ENCODE results near the gene ALOXE3.

Gene ALOXE3

GRCh38 chr17:8075574-8076342 is 42.6 kb downstream of the ALOXE3 start:
- TF ChIP-seq, protein P1, sequence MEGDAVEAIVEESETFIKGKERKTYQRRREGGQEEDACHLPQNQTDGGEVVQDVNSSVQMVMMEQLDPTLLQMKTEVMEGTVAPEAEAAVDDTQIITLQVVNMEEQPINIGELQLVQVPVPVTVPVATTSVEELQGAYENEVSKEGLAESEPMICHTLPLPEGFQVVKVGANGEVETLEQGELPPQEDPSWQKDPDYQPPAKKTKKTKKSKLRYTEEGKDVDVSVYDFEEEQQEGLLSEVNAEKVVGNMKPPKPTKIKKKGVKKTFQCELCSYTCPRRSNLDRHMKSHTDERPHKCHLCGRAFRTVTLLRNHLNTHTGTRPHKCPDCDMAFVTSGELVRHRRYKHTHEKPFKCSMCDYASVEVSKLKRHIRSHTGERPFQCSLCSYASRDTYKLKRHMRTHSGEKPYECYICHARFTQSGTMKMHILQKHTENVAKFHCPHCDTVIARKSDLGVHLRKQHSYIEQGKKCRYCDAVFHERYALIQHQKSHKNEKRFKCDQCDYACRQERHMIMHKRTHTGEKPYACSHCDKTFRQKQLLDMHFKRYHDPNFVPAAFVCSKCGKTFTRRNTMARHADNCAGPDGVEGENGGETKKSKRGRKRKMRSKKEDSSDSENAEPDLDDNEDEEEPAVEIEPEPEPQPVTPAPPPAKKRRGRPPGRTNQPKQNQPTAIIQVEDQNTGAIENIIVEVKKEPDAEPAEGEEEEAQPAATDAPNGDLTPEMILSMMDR (IDR thresholded peaks at IDR 0.05; ENCODE audit: extremely low read depth, insufficient read depth, missing control alignments): no peak
- in situ Hi-C loops (cut with MboI; ENCODE audit: low pct_unique_long_range_greater_than_20kb, low sequenced_read_pairs, unreplicated experiment): no loop called here
- no peak for DNase-seq (ENCODE audit: low spot score)

- TF ChIP-seq, protein P1 (IDR thresholded peaks at IDR 0.05; ENCODE audit: extremely low read depth, insufficient read depth, missing control alignments): no peak
- in situ Hi-C loops (cut with MboI; ENCODE audit: low pct_unique_long_range_greater_than_20kb, low sequenced_read_pairs, unreplicated experiment): no loop called here
- no peak for DNase-seq (ENCODE audit: low spot score)
Measured at GRCh38 chr17:8075081-8075480, 43.2 kb downstream of the ALOXE3 start.

DNA sequence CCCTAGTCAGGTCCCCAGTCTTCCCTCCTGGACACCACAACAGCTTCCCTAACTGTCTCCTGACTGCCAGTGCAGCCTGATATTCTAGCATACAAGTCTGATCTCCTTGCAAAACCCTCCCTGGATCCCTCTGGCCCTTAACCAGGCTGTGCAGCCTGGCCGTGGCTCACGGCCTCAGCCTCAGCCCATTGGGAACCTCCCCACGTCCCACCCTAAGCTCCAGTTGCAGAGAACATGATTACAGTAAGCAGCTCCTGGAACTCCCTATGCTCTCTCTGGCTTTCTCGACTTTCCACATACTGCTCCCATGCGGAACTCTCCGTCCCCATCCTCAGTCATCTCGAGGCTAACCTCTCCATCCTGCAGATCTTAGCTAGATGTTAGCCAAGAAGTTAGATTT is 43.8 kb downstream of the ALOXE3 start:
- DNase-seq (ENCODE audit: low spot score): no peak
- TF ChIP-seq, protein P1 (IDR thresholded peaks at IDR 0.05; ENCODE audit: extremely low read depth, insufficient read depth, missing control alignments): no peak
- in situ Hi-C loops (cut with MboI; ENCODE audit: low pct_unique_long_range_greater_than_20kb, low sequenced_read_pairs, unreplicated experiment): no loop called here

DNA sequence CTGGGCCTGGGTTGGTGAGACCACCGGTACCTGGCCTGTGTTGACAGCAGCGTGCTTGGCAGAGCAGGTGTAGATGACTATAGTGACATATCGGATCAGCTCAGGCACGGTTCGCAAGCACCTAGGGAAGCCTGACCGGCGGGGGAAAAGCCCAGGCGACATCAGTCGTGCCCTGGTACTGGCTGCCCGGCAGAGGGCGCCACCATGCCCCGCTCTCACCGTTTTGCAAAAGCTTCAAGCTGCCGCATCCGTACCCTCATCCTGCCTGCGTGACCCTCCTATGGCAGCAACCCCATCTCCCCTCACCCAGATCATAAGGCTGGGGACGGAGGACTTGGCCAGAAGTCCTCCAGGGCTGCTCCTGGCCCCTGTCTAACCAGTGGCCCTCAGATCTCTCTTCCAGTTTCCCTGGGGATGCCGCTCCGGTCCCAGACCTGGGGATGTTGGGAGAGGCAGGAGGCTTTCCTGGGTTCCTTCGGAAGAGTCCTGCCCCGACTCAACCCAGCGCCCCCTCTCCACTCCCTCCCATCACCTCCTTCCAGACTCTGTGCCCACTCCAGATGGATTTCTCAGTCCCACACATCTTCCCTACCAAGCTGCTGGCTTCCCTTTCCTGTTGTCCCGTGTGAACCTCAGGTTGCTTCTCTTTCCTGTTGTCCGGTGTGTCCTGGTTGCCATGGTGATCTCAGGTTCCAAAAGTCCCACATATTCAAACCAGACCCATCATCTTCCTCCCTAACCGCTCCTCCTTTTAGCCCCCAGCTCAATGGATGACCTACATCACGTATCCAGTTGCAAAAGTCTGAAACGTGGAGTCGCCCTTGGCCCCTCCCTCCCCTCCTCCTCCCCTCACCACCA is 44.5 kb downstream of the ALOXE3 start:
- in situ Hi-C loops (cut with MboI; ENCODE audit: low pct_unique_long_range_greater_than_20kb, low sequenced_read_pairs, unreplicated experiment): no loop called here
- TF ChIP-seq, protein P1 (IDR thresholded peaks at IDR 0.05; ENCODE audit: extremely low read depth, insufficient read depth, missing control alignments): peak; percentile 96
- peak; percentile 91 for DNase-seq (ENCODE audit: low spot score)

- no peak for DNase-seq (ENCODE audit: low spot score)
- in situ Hi-C loops (cut with MboI; ENCODE audit: low pct_unique_long_range_greater_than_20kb, low sequenced_read_pairs, unreplicated experiment): no loop called here
- TF ChIP-seq, protein P1 (IDR thresholded peaks at IDR 0.05; ENCODE audit: extremely low read depth, insufficient read depth, missing control alignments): no peak
Measured at GRCh38 chr17:8072729-8073461, 45.4 kb downstream of the ALOXE3 start.

GRCh38 chr17:8072341-8072728 is 46.0 kb downstream of the ALOXE3 start:
- in situ Hi-C loops (cut with MboI; ENCODE audit: low pct_unique_long_range_greater_than_20kb, low sequenced_read_pairs, unreplicated experiment): no loop called here
- TF ChIP-seq, protein P1 (IDR thresholded peaks at IDR 0.05; ENCODE audit: extremely low read depth, insufficient read depth, missing control alignments): no peak

More at GRCh38 chr17:8072341-8072728, 46.0 kb downstream of the ALOXE3 start:
- no peak for DNase-seq (ENCODE audit: low spot score)

Measured in GM13977 (cell line).